Measurements from ENCODE around the gene CRHR2.

Gene CRHR2

GRCh38 chr7:30661926-30662325, 20.3 kb downstream of the CRHR2 start:
- H3K27me3 Mint-ChIP-seq, result peaks cover 0 to 15% of the 10 kb centered on the region in 2 donors
- no peaks in the 10 kb centered on the region for H3K9me3 Mint-ChIP-seq
- no peak for ATAC-seq (replicated peaks)
- H3K4me3 Mint-ChIP-seq, result no peak overlapping the region
- DNase-seq, result no peak
- no peaks in the 10 kb centered on the region for H3K4me1 Mint-ChIP-seq
- H3K36me3 Mint-ChIP-seq, result peaks cover 0 to 5% of the 10 kb centered on the region in 2 donors
- no peak overlapping the region for H3K27ac Mint-ChIP-seq

- H3K27me3 Mint-ChIP-seq, result peaks cover 0 to 15% of the 10 kb centered on the region in 2 donors
- no peaks in the 10 kb centered on the region for H3K9me3 Mint-ChIP-seq
- no peak for DNase-seq
- ATAC-seq (replicated peaks), result no peak
- no peak overlapping the region for H3K27ac Mint-ChIP-seq
- no peak overlapping the region for H3K4me3 Mint-ChIP-seq
- no peaks in the 10 kb centered on the region for H3K4me1 Mint-ChIP-seq
- H3K36me3 Mint-ChIP-seq, result peaks cover 0 to 5% of the 10 kb centered on the region in 2 donors
These were observed 21.7 kb downstream of the CRHR2 start for GRCh38 chr7:30660331-30661255.

GRCh38 chr7:30659312-30659711, 22.9 kb downstream of the CRHR2 start:
- no peak overlapping the region for H3K4me3 Mint-ChIP-seq
- DNase-seq (no peak), ATAC-seq (replicated peaks) (no peak)
- H3K36me3 Mint-ChIP-seq, result peaks cover 0 to 14% of the 10 kb centered on the region in 2 donors
- H3K27ac Mint-ChIP-seq, result no peak overlapping the region
- H3K27me3 Mint-ChIP-seq, result peaks cover 0 to 4% of the 10 kb centered on the region in 2 donors
- no peaks in the 10 kb centered on the region for H3K4me1 Mint-ChIP-seq
- H3K9me3 Mint-ChIP-seq, result no peaks in the 10 kb centered on the region

- DNase-seq, result no peak
- Mint-ChIP-seq H3K4me1 (no peaks in the 10 kb centered on the region), H3K9me3 (no peaks in the 10 kb centered on the region), H3K27me3 (peaks cover 0 to 4% of the 10 kb centered on the region in 2 donors), H3K4me3 (no peak overlapping the region), H3K27ac (no peak overlapping the region), H3K36me3 (peaks cover 0 to 15% of the 10 kb centered on the region in 2 donors)
- no peak for ATAC-seq (replicated peaks)
These were observed 23.7 kb downstream of the CRHR2 start for GRCh38 chr7:30658479-30659074.

- H3K27ac Mint-ChIP-seq, result no peak overlapping the region
- ATAC-seq (replicated peaks) (no peak), DNase-seq (no peak)
- no peaks in the 10 kb centered on the region for H3K9me3 Mint-ChIP-seq
- H3K4me1 Mint-ChIP-seq, result no peaks in the 10 kb centered on the region
- peaks cover 0 to 3% of the 10 kb centered on the region in 2 donors for H3K27me3 Mint-ChIP-seq
- no peak overlapping the region for H3K4me3 Mint-ChIP-seq
- peaks cover 0 to 15% of the 10 kb centered on the region in 2 donors for H3K36me3 Mint-ChIP-seq
These were observed 25.1 kb downstream of the CRHR2 start for GRCh38 chr7:30657131-30657530.

GRCh38 chr7:30656006-30656957, 26.0 kb downstream of the CRHR2 start:
- ATAC-seq (replicated peaks) (no peak), DNase-seq (no peak)
- Mint-ChIP-seq H3K4me3 (no peak overlapping the region), H3K36me3 (peaks cover 0 to 15% of the 10 kb centered on the region in 2 donors), H3K4me1 (no peaks in the 10 kb centered on the region), H3K27me3 (no peaks in the 10 kb centered on the region), H3K9me3 (no peaks in the 10 kb centered on the region), H3K27ac (no peak overlapping the region)

GRCh38 chr7:30655096-30655970, 26.9 kb downstream of the CRHR2 start:
- Mint-ChIP-seq H3K27ac (peak overlapping the region; percentile 56), H3K4me1 (no peaks in the 10 kb centered on the region), H3K9me3 (no peaks in the 10 kb centered on the region), H3K4me3 (no peak overlapping the region), H3K27me3 (no peaks in the 10 kb centered on the region), H3K36me3 (peaks cover 0 to 15% of the 10 kb centered on the region in 2 donors)
- ATAC-seq (replicated peaks) (no peak), DNase-seq (no peak)

GRCh38 chr7:30654296-30655090, 27.8 kb downstream of the CRHR2 start:
- Mint-ChIP-seq H3K27me3 (no peaks in the 10 kb centered on the region), H3K4me1 (no peaks in the 10 kb centered on the region), H3K36me3 (peaks cover 0 to 15% of the 10 kb centered on the region in 2 donors), H3K4me3 (no peak overlapping the region), H3K27ac (no peak overlapping the region), H3K9me3 (no peaks in the 10 kb centered on the region)
- ATAC-seq (replicated peaks) (no peak), DNase-seq (no peak)

- Mint-ChIP-seq H3K36me3 (peaks cover 0 to 15% of the 10 kb centered on the region in 2 donors), H3K27me3 (no peaks in the 10 kb centered on the region), H3K4me1 (no peaks in the 10 kb centered on the region), H3K9me3 (no peaks in the 10 kb centered on the region), H3K4me3 (no peak overlapping the region), H3K27ac (no peak overlapping the region)
- ATAC-seq (replicated peaks) (no peak), DNase-seq (no peak)
These were observed 29.3 kb downstream of the CRHR2 start for GRCh38 chr7:30652698-30653641.

- H3K27me3 Mint-ChIP-seq, result no peaks in the 10 kb centered on the region
- H3K4me1 Mint-ChIP-seq, result no peaks in the 10 kb centered on the region
- no peak for ATAC-seq (replicated peaks)
- H3K9me3 Mint-ChIP-seq, result no peaks in the 10 kb centered on the region
- peaks cover 2 to 15% of the 10 kb centered on the region in 2 donors for H3K36me3 Mint-ChIP-seq
- H3K27ac Mint-ChIP-seq, result no peak overlapping the region
- H3K4me3 Mint-ChIP-seq, result no peak overlapping the region
- no peak for DNase-seq
These were observed 30.1 kb downstream of the CRHR2 start for GRCh38 chr7:30652132-30652531.

GRCh38 chr7:30650421-30650808, 31.8 kb downstream of the CRHR2 start:
- peaks cover 7 to 24% of the 10 kb centered on the region in 2 donors for H3K36me3 Mint-ChIP-seq
- ATAC-seq (replicated peaks), result no peak

More at GRCh38 chr7:30650421-30650808, 31.8 kb downstream of the CRHR2 start:
- DNase-seq, result no peak
- H3K27ac Mint-ChIP-seq, result no peak overlapping the region
- H3K9me3 Mint-ChIP-seq, result no peaks in the 10 kb centered on the region
- no peaks in the 10 kb centered on the region for H3K27me3 Mint-ChIP-seq
- no peak overlapping the region for H3K4me3 Mint-ChIP-seq
- H3K4me1 Mint-ChIP-seq, result no peaks in the 10 kb centered on the region
